Urinary bladder (tissue), 4 donors: Measurements from ENCODE around the gene PAGR1. TPM values are rescaled to one million over a fixed set of nuclear protein-coding genes. Genes with fewer than 3 reads are reported as not detected.
A peak's percentile ranks its signal among the peaks of the same experiment; 100 is the strongest.
"Not testable (repeated sequence)": the region's sequence is repeated elsewhere in the genome, so short reads cannot be mapped to it uniquely, and the experiment has no call there.

Experiments
- DNase-seq: peaks from one replicate; pipeline ENCODE4 v3.0.0-alpha.2; 2015; ENCODE audit errors: extremely low spot score
- H3K27ac ChIP-seq: one replicate; pipeline ENCODE4 v1.5.1; 2013; ENCODE audit warnings: low read depth, mild to moderate bottlenecking, moderate library complexity
- H3K36me3 ChIP-seq: one replicate; pipeline ENCODE4 v1.6.1; 2013; ENCODE audit warnings: mild to moderate bottlenecking, moderate library complexity; ENCODE audit not compliant: insufficient read depth
- H3K4me1 ChIP-seq: one replicate; pipeline ENCODE4 v1.6.1; 2013; ENCODE audit warnings: mild to moderate bottlenecking, moderate library complexity; ENCODE audit not compliant: insufficient read depth
- H3K4me3 ChIP-seq: one replicate; pipeline ENCODE4 v1.5.1; 2013; ENCODE audit warnings: low read depth, low read length
- WGBS: extraction: QIAGEN DNeasy Blood & Tissue Kit; methylation state at CpG from one replicate; pipeline ENCODE4 v1.1.7; 2013; 5-methylcytosine and 5-hydroxymethylcytosine counted together
- polyA plus RNA-seq: library from polyadenylated mRNA; stranded (reverse); fragments of 200-250 nt; gene quantifications from one replicate; pipeline ENCODE4 v1.2.3, GENCODE V29; 2013
- total RNA-seq: library from RNA; depleted of rRNA; stranded (reverse); fragments of >200 nt; gene quantifications from one replicate; pipeline ENCODE4 v1.2.3, GENCODE V29; 2014
- donor health status: healthy with polysubstance abuse.
- donor health status: healthy.

Gene PAGR1
- 14.1 TPM for total RNA-seq
- 27.1 TPM for polyA plus RNA-seq

DNA sequence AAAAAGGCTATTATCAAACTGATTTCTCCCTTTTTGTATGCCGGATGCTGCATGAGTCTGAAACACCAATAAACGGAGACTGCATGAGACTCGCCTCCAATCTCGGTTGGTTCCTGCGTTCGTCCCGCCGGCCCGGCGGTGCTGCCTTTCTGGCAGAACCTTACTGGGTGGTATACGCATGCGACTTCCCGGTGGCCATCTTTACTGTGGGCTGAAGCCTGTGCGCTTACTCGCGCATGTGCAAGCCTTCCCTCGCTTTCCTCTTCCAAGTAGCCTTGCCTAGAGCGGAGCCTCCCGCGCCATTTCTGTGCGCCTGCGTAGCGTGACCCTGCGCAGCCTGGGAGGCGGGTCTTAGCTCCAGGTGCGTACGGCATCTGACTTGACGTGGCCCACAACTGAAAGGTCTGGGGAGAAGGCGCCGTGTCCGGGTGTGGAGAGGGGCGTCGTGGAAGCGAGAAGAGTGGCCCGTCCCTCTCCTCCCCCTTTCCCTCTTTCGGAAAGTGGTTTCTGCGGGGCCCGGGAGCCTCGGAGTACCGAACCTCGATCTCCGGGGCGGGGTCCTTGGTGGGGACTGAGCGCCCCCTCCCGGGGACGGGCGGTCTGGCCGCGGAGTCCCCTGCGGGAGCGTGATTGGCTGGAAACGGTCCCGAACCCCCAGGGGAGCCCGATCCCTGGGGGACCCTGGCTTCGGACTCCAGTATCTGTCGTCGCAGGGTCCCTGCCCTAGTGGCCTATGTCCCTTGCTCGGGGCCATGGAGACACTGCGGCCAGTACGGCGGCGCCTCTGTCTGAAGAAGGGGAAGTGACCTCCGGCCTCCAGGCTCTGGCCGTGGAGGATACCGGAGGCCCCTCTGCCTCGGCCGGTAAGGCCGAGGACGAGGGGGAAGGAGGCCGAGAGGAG, at the start of gene PAGR1:
TSS of gene PAGR1 (plus strand) at position 360 of the 901 bp plus-strand sequence. CDS start at position 734, 374 bp downstream.
- under 1% methylated on average over 70 of the region's 70 CpGs for WGBS
- peak within 1 kb of the TSS; percentile 59 for H3K4me3 ChIP-seq
- H3K4me1 ChIP-seq: no peaks in the 10 kb centered on the region
- H3K27ac ChIP-seq: peak within 1 kb of the TSS; percentile 87
- no peaks in the 10 kb centered on the region for H3K36me3 ChIP-seq
- peak; percentile 97 for DNase-seq

GRCh38 chr16:29766571-29766970, 49.4 kb upstream of the PAGR1 start:
- no peak overlapping the region for H3K27ac ChIP-seq
- no peaks in the 10 kb centered on the region for H3K4me1 ChIP-seq
- no peak for DNase-seq
- H3K4me3 ChIP-seq: no peak overlapping the region
- no peaks in the 10 kb centered on the region for H3K36me3 ChIP-seq
- WGBS: 93% methylated on average over 3 of the region's 3 CpGs

DNA sequence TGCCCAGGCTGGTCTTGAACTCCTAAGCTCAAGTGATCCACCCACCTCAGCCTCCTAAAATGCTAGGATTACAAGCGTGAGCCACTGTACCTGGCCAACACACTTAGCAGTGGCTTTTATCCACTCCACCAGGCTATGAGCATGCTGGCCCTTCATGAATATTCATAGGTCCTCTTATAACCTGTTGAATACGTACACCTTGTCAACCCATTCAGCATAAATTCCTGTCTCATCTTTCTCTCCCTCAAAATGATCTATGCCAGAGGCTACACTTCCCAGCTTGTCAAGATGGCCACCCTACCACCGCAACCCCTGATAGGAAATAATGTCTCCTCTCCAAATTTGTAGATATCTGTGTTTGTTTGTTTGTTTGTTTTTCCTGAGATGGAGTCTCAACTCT, 48.9 kb upstream of the PAGR1 start:
- WGBS: 88% methylated on average over 3 of the region's 3 CpGs
- no peak for DNase-seq
- Histone ChIP-seq H3K27ac (no peak overlapping the region), H3K36me3 (no peaks in the 10 kb centered on the region), H3K4me3 (no peak overlapping the region), H3K4me1 (no peaks in the 10 kb centered on the region)

DNA sequence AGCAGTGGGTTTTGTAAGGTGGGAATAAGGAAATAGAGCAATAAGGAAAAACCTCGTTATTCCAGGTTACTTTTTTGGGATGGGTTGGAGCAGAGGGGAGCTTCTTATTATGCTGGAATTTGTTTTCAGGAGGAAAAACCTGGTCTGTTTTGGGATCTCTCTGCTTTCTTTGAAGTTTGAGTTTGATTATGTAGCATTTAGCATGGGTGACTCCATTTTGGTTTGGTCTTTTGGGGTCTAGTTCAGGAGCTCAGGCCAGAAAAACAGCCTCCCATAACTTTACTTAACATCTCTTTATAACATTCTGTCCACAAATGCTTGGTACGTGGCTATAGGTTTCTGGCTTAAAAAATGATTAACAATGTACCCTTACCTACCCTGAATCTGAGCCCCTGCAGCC, 46.4 kb upstream of the PAGR1 start:
- 83% methylated on average over 2 of the region's 2 CpGs for WGBS
- Histone ChIP-seq H3K4me3 (no peak overlapping the region), H3K36me3 (no peaks in the 10 kb centered on the region), H3K27ac (no peak overlapping the region), H3K4me1 (no peaks in the 10 kb centered on the region)
- DNase-seq: no peak

DNA sequence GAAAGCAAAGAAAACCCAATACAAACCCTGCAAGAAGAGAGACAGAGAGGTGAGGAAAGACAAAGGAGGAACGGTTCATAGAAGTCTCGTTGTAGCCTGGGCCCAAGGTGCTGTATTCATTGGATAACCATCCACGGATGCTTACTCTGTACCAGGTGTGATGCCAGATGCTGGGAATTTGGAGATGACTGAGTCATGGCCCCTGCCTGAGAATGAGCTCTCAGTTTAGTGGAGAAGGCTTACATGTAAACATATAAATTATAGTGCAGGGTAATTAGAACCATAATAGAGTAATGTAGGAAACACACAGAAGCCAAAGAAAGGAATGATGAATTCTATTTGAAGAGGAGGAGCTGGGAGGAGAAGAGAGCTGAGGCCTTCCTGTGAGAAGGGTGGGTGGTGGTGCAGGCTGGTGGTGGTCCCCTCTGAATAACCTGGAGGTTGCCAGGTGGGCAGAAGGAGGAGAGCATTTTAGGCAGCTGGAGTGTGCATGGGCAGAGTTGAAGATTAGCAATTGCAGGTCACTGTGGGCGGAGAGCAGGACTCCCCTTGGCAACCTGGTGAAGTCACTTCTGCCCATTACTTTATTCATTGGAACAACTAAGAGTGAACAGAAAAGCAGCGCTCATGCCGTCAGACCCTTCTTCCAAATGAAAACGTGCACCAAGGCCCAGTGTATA, 45.6 kb upstream of the PAGR1 start:
- H3K27ac ChIP-seq: no peak overlapping the region
- 71% methylated on average over 7 of the region's 7 CpGs for WGBS
- H3K4me3 ChIP-seq: no peak overlapping the region
- H3K4me1 ChIP-seq: no peaks in the 10 kb centered on the region
- H3K36me3 ChIP-seq: no peaks in the 10 kb centered on the region
- no peak for DNase-seq

DNA sequence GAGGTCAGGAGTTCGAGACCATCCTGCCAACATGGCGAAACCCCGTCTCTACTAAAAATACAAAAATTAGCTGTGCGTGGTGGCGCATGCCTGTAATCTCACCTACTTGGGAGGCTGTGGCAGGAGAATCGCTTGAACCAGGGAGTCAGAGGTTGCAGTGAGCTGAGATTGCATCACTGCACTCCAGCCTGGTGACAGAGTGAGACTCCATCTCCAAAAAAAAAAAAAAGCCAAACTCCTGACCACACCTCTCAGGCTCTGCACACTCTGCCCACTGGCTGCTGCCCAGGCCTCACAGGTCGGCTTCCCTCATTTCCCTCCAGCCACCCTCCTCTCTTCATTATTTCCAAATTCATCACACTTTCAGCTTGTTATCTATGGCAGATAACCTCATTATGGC, 43.6 kb upstream of the PAGR1 start:
- not testable (repeated sequence) for H3K4me1 ChIP-seq, H3K27ac ChIP-seq, DNase-seq, H3K4me3 ChIP-seq, H3K36me3 ChIP-seq
- whole genome bisulfite sequencing: 86% methylated on average over 7 of the region's 7 CpGs

DNA sequence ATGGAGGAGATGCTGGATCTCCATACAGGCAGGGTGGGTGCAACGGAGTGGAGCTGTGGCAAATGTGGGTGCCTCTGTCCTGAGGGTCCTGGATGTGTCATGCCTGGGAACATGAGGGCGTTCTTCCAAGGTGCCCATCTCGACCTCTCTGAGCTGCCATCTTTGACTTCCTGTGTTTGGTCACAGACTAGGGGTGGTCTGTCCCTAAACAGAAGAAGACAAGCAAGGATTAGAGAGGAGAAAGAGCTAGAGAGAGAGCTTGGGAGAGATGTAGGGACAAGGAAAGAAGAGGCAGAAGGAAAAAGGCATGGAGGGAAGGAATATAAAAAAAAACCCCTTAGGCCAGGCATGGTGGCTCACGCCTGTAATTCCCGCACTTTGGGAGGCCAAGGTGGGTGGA, 41.2 kb upstream of the PAGR1 start:
- Histone ChIP-seq H3K27ac (no peak overlapping the region), H3K4me3 (no peak overlapping the region), H3K4me1 (no peaks in the 10 kb centered on the region), H3K36me3 (no peaks in the 10 kb centered on the region)
- no peak for DNase-seq
- WGBS: 86% methylated on average over 5 of the region's 5 CpGs

GRCh38 chr16:29775742-29776408, 40.1 kb upstream of the PAGR1 start:
- Histone ChIP-seq H3K4me1 (no peaks in the 10 kb centered on the region), H3K36me3 (no peaks in the 10 kb centered on the region)
- 60% methylated on average over 4 of the region's 4 CpGs for WGBS

DNA sequence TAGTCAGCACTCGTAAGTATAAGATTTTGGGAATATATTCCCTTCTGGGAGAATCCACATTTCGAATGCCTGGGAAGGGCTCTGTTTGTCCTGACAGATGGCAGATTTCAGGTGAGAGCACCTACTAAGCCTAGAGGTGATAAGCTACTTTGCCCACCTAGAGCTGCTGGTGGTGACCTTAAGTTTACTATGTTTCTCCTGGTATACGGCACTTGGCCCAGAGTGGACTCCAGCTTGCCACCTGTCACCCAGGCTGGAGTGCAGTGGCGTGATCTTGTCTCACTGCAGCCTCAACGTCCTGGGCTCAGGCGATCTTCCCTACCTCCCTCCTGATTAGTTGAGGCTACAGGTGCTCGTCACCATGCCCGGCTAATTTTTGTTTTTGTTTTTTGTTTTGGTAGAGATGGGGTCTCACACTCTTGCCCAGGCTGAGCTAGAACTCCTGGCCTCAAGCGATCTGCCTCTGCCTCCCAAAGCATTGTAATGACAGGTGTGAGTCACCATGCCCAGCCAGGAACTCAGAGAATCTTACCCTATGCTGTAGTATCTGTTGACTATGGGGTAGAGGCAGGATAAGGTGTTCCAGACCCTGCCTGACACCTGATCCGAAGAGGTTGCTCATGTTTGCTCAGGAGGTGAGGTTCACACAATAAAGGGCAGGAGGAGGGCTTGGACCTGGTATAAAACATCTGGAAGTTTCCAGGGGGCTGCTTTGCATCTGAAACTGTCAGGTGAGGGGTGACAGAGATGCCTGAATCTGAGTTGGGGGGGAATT, 38.2 kb upstream of the PAGR1 start, which contains the start of gene ZG16:
TSS of gene ZG16 (plus strand) at position 681 of the 775 bp plus-strand sequence. CDS start 1,011 bp downstream, outside the sequence.
- no peaks in the 10 kb centered on the region for H3K36me3 ChIP-seq
- 79% methylated on average over 10 of the region's 10 CpGs for WGBS
- H3K27ac ChIP-seq: no peak within 1 kb of the TSS
- H3K4me1 ChIP-seq: no peaks in the 10 kb centered on the region
- no peak within 1 kb of the TSS for H3K4me3 ChIP-seq
- no peak for DNase-seq

More at GRCh38 chr16:29775742-29776408, 40.1 kb upstream of the PAGR1 start:
- no peak for DNase-seq
- no peak overlapping the region for H3K27ac ChIP-seq
- H3K4me3 ChIP-seq: no peak overlapping the region

DNA sequence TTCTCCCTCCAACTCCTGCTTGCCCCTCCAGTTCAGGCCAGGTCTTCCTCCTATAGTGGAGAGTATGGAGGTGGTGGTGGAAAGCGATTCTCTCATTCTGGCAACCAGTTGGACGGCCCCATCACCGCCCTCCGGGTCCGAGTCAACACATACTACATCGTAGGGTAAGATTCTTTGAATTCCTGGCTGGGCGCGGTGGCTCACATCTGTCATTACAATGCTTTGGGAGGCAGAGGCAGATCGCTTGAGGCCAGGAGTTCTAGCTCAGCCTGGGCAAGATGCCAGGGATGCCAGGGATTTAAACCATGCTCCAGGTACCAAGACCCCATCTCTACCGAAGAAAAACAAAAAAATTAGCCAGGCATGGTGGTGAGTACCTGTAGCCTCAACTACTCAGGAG, 36.5 kb upstream of the PAGR1 start:
- WGBS: 68% methylated on average over 10 of the region's 10 CpGs
- DNase-seq: no peak
- H3K27ac ChIP-seq: no peak overlapping the region

DNA sequence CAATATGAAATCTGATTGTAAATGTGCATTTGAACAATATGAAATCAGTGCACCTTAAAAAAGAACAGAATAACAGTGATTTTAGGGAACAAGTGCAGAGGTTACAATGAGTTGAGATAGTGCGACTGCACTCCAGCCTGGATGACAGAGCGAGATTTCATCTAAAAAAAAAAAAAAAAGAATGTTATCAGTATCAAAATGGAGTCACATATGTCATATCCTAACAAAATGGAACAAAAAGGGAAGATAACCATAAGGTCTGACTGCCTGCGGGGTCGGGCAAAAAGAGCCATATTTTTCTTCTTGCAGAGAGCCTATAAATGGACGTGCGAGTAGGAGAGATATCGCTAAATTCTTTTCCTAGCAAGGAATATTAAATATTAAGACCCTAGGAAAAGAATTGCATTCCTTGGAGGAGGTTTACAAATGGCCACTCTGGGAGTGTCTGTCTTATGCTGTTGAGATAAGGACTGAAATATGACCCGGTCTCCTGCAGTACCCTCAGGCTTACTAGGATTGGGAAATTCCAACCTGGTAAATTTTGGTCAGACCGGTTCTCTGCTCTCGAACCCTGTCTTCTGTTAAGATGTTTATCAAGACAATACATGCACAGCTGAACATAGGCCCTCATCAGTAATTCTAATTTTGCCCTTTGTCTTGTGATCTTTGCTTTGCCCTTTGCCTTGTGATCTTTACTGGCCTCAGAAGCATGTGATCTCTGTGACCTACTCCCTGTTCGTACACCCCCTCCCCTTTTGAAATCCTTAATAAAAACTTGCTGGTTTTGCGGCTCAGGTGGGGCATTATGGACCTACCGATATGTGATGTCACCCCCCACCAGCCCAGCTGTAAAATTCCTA, 32.6 kb upstream of the PAGR1 start:
- not testable (repeated sequence) for DNase-seq, H3K36me3 ChIP-seq

More for the DNA sequence above, 36.5 kb upstream of the PAGR1 start:
- Histone ChIP-seq H3K4me1 (no peaks in the 10 kb centered on the region), H3K36me3 (no peaks in the 10 kb centered on the region), H3K4me3 (no peak overlapping the region)

GRCh38 chr16:29784157-29784556, 31.8 kb upstream of the PAGR1 start:
- WGBS: 94% methylated on average over 2 of the region's 2 CpGs
- no peaks in the 10 kb centered on the region for H3K36me3 ChIP-seq
- no peaks in the 10 kb centered on the region for H3K4me1 ChIP-seq
- no peak overlapping the region for H3K4me3 ChIP-seq
- no peak overlapping the region for H3K27ac ChIP-seq
- no peak for DNase-seq

More for the DNA sequence above, 32.6 kb upstream of the PAGR1 start:
- not testable (repeated sequence) for H3K27ac ChIP-seq, H3K4me3 ChIP-seq, H3K4me1 ChIP-seq
- WGBS: 66% methylated on average over 13 of the region's 13 CpGs
